ENCODE results near the gene ILF2.

- TF ChIP-seq EZH2phosphoT487 (IDR thresholded peaks at IDR 0.05; ENCODE audit: insufficient read depth, low read depth): no peak
- TF ChIP-seq EZH2 (IDR thresholded peaks at IDR 0.05; ENCODE audit: insufficient read depth, poor library complexity, severe bottlenecking): no peak
Measured at GRCh38 chr1:153655333-153655732, 15.5 kb downstream of the ILF2 start.

Data from GM23248 (cell line).